Activated CD8-positive, alpha-beta T cell treated with anti-CD3 and anti-CD28 coated beads, Interleukin-2, amount 10 ng/mL, durations not matched to agents 7 days and 5 days (primary cell): ENCODE measurements around the gene SLC30A9. TPM values are rescaled to one million over a fixed set of nuclear protein-coding genes. Genes with fewer than 3 reads are reported as not detected.

Experiments used
- ATAC-seq: fragments of 150-1000 bp; cut with Tn5 transposase; one replicate; pipeline ENCODE4 v1.10.0; 2021; ENCODE audit warnings: moderate library complexity
- CTCF ChIA-PET: fragments of 350-600 bp; sonication (Branson Sonifier 250); formaldehyde crosslinking; loops from one replicate; lab custom pipeline; 2021; ENCODE audit warnings: antibody characterized with exemption; lab: Charles Lee
- POLR2A ChIA-PET: fragments of 350-600 bp; sonication (Branson Sonifier 250); formaldehyde crosslinking; loops from one replicate; lab custom pipeline; 2021; ENCODE audit warnings: antibody characterized with exemption; lab: Charles Lee
- DNase-seq: peaks from one replicate; pipeline ENCODE4 v3.0.0-alpha.2; 2020
- H3K27ac Mint-ChIP-seq: one replicate; pipeline ENCODE4 v1.8.0; 2021; ENCODE audit warnings: mild to moderate bottlenecking, mixed read lengths
- H3K27me3 Mint-ChIP-seq: one replicate; pipeline ENCODE4 v1.8.0; 2021; ENCODE audit warnings: low read depth, mixed read lengths
- H3K36me3 Mint-ChIP-seq: one replicate; pipeline ENCODE4 v1.8.0; 2021; ENCODE audit warnings: low read depth, mixed read lengths
- H3K4me1 Mint-ChIP-seq: one replicate; pipeline ENCODE4 v1.8.0; 2021; ENCODE audit warnings: low read depth, mixed read lengths
- H3K4me3 Mint-ChIP-seq: one replicate; pipeline ENCODE4 v1.8.0; 2021; ENCODE audit warnings: mild to moderate bottlenecking, mixed read lengths
- H3K9me3 Mint-ChIP-seq: one replicate; pipeline ENCODE4 v1.8.0; 2022; ENCODE audit warnings: mixed read lengths; ENCODE audit not compliant: insufficient read depth
- total RNA-seq, 2 experiments: library from RNA; stranded (reverse); gene quantifications; one replicate each; pipeline ENCODE4 v1.2.3, GENCODE V29; 2021

The SLC30A9 gene
- total RNA-seq, 2 experiments from 2014 or later, result 30.9 to 32.0 TPM

DNA sequence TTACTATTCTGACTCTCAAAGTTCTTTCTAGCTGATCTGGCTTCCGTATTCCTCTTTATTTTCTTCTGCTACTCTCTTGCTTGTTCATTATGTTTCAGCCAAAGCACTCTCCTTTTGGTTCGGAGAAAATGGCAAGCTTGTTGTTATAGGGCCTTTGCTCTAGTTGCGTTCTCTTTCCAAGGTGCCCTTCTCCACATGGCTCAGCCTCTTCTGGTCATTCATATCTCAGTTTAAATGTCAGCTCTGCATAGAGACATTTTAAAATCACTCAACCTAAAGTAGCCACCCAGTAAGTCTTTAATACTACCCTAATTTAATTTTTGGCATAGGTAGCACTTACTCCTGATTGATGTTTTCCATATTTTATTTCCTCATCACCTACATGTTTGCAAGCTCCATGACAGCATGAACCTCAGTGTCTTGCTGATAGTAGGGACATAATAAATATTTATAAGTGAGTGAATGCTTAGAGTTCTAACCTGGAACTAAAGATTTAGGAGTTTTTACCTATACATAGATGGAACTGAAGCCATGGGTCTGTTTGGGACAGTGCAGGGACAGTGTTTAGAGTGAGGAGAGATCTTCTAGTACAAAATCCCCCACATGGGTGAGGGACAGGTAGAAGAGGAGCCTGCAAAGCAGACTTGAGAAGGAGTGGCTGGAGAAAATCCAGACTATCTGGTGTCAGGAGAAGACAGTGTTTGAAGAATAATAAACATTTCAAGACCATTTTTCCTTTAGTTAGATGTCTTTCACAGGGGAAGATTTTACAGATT, 17.9 kb downstream of the SLC30A9 start:
- H3K36me3 Mint-ChIP-seq, result peaks cover 51% of the 10 kb centered on the region
- ChIA-PET CTCF (no interaction called here), POLR2A (no interaction called here)
- no peaks in the 10 kb centered on the region for H3K4me1 Mint-ChIP-seq
- H3K9me3 Mint-ChIP-seq, result no peaks in the 10 kb centered on the region
- ATAC-seq, result no peak
- H3K4me3 Mint-ChIP-seq, result no peak overlapping the region
- DNase-seq, result no peak
- H3K27ac Mint-ChIP-seq, result no peak overlapping the region
- no peaks in the 10 kb centered on the region for H3K27me3 Mint-ChIP-seq

DNA sequence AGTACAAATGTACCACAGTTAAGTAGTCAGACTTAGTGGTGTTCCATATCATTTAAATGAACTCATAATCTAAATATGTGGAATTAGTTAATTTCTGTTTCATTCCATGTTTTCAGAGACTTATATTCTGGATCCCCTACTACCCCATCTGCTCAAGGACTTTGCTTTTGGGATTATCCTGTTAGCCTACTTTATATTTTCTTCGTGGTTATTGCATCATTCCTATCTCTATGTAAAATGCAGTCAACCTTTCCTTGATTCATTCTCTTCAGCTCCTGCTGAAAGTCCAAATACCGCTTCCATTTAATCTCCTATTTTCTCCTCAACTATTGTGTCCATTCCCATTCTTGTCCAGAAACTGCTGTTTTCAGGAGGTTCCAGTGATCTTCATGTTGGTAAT, 25.1 kb downstream of the SLC30A9 start:
- no peak for ATAC-seq
- CTCF ChIA-PET, result no interaction called here
- no peaks in the 10 kb centered on the region for H3K9me3 Mint-ChIP-seq

DNA sequence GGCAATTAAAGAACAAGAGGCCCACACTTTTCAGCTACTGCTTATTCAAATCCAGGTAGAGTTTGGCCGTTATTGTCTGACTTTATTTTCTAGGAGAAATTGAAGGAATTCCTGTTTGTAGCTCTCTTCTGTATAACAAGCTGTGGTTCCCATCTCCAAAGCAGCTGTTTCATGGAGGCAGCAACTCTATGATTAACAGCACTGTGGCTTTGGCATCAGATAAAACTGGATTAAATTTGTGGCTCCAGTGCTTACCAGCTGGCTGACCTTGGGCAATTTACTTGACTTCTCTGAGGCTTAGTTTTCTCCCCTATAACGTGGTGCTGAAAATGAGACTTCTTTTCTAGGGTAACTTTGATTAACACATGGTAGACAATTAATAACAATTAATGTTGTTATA, 28.1 kb downstream of the SLC30A9 start:
- H3K36me3 Mint-ChIP-seq, result peaks cover 30% of the 10 kb centered on the region
- H3K4me3 Mint-ChIP-seq, result no peak overlapping the region
- H3K27ac Mint-ChIP-seq, result no peak overlapping the region
- ChIA-PET POLR2A (no interaction called here), CTCF (no interaction called here)
- no peak for ATAC-seq
- H3K4me1 Mint-ChIP-seq, result no peaks in the 10 kb centered on the region
- H3K27me3 Mint-ChIP-seq, result no peaks in the 10 kb centered on the region
- no peak for DNase-seq
- H3K9me3 Mint-ChIP-seq, result no peaks in the 10 kb centered on the region

More for the DNA sequence above, 25.1 kb downstream of the SLC30A9 start:
- H3K27ac Mint-ChIP-seq, result no peak overlapping the region
- no peaks in the 10 kb centered on the region for H3K27me3 Mint-ChIP-seq
- H3K4me1 Mint-ChIP-seq, result no peaks in the 10 kb centered on the region
- no peak overlapping the region for H3K4me3 Mint-ChIP-seq
- DNase-seq, result no peak
- peaks cover 35% of the 10 kb centered on the region for H3K36me3 Mint-ChIP-seq
- POLR2A ChIA-PET, result no interaction called here

DNA sequence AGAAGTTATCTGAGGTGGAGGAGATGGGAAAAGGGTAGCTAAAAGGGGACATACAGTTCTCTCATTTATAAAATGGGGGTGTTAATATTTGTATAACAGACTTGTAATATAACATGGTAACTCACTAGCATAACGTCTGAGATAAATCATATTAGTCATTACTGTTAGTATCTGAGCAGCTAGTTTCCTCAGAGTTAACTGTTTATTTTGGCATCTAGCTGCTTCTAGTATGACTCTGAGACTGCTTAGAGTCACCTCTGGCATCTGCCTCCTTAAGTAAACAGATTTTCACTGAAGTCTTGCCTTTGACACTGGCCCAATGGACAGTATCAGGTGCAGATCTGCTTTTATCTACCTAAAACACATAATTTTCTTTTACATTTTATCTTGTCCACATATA, 58.1 kb downstream of the SLC30A9 start:
- ChIA-PET CTCF (no interaction called here), POLR2A (no interaction called here)
- peaks cover 45% of the 10 kb centered on the region for H3K36me3 Mint-ChIP-seq
- no peak for ATAC-seq
- H3K4me1 Mint-ChIP-seq, result no peaks in the 10 kb centered on the region
- H3K27me3 Mint-ChIP-seq, result no peaks in the 10 kb centered on the region
- H3K27ac Mint-ChIP-seq, result no peak overlapping the region
- no peak for DNase-seq
- H3K4me3 Mint-ChIP-seq, result no peak overlapping the region
- H3K9me3 Mint-ChIP-seq, result peaks cover 13% of the 10 kb centered on the region

DNA sequence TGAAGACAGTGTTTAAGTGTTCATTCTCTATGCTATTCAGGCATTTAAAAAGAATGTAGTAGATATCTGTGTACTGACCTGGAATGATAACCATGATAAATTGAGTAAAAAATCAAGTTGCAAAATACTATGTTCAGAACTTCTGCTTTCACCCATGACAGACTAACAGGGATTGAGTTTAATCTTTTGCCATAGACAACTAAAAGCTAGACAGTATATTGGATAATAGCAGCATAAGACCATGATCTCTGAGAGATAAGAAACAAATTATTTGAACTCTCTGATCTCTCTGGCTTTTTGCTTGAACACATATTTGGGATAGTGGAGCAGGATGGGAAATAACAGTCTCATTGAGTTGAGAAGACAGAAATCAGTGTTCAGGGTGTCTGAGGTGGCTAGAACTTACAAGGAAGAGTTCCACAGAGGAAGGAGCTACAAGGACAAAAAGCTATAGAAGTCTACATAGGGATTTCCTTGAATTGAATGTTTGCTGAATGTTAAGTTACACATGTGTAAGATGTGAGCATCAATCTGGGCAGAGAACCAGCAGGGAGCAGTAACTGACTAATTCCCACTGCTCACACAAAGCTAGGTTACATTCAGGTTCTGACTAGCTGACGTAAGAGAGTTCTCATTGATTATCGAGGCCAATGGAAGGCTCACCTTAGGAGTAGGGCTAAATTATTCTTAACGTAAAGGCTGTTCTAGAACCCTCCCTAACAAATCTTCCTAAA, 60.4 kb downstream of the SLC30A9 start:
- Mint-ChIP-seq H3K9me3 (no peaks in the 10 kb centered on the region), H3K4me3 (no peak overlapping the region), H3K27me3 (no peaks in the 10 kb centered on the region), H3K27ac (no peak overlapping the region), H3K36me3 (peaks cover 37% of the 10 kb centered on the region), H3K4me1 (no peaks in the 10 kb centered on the region)
- ATAC-seq, result no peak
- no peak for DNase-seq
- POLR2A ChIA-PET, result no interaction called here
- CTCF ChIA-PET, result no interaction called here

DNA sequence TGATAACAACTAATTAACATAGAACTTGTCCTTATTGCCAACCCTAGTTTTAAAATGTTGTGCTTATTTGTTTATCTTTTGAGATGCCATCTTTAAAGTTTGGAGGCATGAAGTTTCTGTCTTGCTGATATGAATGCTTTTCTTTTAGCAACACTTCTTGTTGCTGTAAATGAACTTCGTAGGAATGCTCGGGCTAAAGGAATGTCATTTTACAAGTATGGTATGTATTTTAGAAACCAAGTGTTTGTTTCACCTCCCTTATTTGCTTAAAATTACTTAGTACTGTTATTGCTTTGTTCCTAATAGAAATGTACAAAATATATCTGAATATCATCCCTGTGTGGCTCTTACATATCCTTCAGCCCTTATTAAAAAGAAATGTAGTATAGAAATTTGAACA, 76.1 kb downstream of the SLC30A9 start:
- no peak for ATAC-seq
- H3K4me3 Mint-ChIP-seq, result no peak overlapping the region
- no peak for DNase-seq
- ChIA-PET CTCF (no interaction called here), POLR2A (no interaction called here)
- H3K27me3 Mint-ChIP-seq, result no peaks in the 10 kb centered on the region
- H3K27ac Mint-ChIP-seq, result no peak overlapping the region
- H3K36me3 Mint-ChIP-seq, result peaks cover 13% of the 10 kb centered on the region
- no peaks in the 10 kb centered on the region for H3K4me1 Mint-ChIP-seq
- no peaks in the 10 kb centered on the region for H3K9me3 Mint-ChIP-seq

DNA sequence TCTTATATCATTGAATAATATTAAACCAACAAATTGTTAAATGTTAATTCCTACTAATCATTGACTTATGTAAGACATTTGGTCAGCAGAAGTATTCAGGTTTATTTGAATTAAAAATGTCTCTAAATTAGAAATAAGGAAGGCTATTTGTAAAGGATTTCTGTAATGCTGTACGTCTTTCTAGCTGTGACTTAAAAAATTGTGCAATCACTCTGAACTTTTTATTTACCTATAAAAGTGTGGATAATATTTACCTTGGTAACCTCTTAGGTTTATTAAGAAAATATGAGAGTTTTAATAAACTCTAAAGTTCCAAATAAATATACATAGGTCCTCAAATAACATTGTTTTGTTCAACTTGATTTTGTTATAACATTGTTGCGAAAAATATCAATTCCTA, 76.9 kb downstream of the SLC30A9 start:
- POLR2A ChIA-PET, result no interaction called here
- DNase-seq (no peak), ATAC-seq (no peak)
- Mint-ChIP-seq H3K9me3 (no peaks in the 10 kb centered on the region), H3K4me1 (no peaks in the 10 kb centered on the region), H3K36me3 (peaks cover 16% of the 10 kb centered on the region), H3K27me3 (no peaks in the 10 kb centered on the region), H3K4me3 (no peak overlapping the region), H3K27ac (no peak overlapping the region)
- CTCF ChIA-PET, result no interaction called here

DNA sequence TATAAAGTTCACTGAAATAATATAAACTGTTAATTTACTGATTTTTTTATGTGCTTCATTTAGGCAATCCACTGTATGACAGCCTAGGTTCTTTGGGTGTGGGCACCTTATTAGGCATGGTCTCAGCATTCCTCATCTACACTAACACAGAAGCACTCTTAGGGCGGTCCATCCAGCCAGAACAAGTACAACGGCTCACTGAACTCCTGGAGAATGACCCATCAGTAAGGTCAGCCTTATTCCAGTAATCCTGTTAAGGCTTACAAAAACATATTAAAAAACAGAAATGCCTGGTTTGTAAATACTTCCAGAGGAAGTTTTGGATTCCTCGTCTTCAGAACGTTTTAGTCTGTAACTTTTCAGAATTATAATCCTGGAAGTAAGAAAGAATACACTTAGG, 80.1 kb downstream of the SLC30A9 start:
- ChIA-PET CTCF (interaction anchor here (0.5 kb wide), 1 partner anchor 30 kb away, joined by 3 read pairs; no protein-coding TSS in a partner anchor), POLR2A (no interaction called here)
- DNase-seq, result no peak
- H3K27ac Mint-ChIP-seq, result no peak overlapping the region
- no peak overlapping the region for H3K4me3 Mint-ChIP-seq
- H3K36me3 Mint-ChIP-seq, result peaks cover 11% of the 10 kb centered on the region
- no peaks in the 10 kb centered on the region for H3K4me1 Mint-ChIP-seq
- no peak for ATAC-seq
- H3K9me3 Mint-ChIP-seq, result no peaks in the 10 kb centered on the region
- no peaks in the 10 kb centered on the region for H3K27me3 Mint-ChIP-seq

DNA sequence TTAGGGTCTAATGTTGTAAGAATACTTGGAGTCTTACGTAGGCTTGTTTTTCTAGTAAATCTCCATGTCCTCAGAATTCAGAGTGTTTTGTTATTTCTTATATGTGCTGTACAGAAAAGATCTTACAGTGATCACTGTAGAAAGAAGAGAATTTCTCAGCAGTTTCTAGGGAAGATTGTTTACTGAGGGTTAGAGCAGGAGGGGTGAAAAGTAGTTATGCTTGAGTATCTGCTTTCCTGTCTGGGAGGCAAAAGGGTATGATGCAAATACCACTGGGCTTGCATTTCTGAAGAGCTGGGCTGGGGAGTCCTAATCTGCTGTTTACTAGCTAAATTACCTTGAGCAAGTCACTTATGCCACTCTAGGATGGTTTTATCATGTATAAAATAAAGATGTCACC, 84.0 kb downstream of the SLC30A9 start:
- DNase-seq, result no peak
- Mint-ChIP-seq H3K4me3 (no peak overlapping the region), H3K27ac (no peak overlapping the region), H3K4me1 (no peaks in the 10 kb centered on the region), H3K9me3 (no peaks in the 10 kb centered on the region), H3K36me3 (peaks cover 9% of the 10 kb centered on the region), H3K27me3 (no peaks in the 10 kb centered on the region)
- ChIA-PET CTCF (no interaction called here), POLR2A (no interaction called here)
- no peak for ATAC-seq

DNA sequence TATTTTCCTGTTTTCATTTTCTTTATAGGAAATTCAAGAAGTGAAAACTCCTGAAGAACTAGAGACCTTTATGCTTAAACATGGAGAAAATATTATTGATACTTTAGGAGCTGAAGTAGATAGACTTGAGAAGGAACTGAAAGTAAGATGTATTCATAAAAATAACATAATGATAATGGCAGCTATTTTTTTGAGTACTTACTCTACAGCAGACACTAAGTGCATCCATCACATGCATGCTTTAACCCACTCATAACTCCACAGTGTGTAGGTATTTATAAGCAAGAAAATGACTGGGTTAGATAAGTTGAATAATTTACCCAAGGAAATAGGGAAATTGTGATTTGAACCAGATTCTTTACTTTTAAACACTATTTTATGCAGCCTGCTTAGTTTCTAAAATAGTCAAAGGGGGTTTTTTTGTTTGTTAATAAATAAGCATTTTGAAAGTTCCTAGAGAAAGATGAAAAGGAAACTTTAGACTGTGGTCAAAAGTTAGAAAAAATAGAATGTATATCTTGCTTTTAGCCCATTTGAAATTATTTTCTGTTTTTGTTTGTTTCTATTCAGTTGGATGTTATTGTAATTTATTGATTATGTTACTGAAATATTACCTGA, 88.0 kb downstream of the SLC30A9 start:
- Mint-ChIP-seq H3K36me3 (peaks cover 7% of the 10 kb centered on the region), H3K4me3 (no peak overlapping the region), H3K27me3 (no peaks in the 10 kb centered on the region), H3K27ac (no peak overlapping the region), H3K9me3 (no peaks in the 10 kb centered on the region), H3K4me1 (no peaks in the 10 kb centered on the region)
- no peak for DNase-seq
- ChIA-PET CTCF (no interaction called here), POLR2A (no interaction called here)
- ATAC-seq, result no peak

DNA sequence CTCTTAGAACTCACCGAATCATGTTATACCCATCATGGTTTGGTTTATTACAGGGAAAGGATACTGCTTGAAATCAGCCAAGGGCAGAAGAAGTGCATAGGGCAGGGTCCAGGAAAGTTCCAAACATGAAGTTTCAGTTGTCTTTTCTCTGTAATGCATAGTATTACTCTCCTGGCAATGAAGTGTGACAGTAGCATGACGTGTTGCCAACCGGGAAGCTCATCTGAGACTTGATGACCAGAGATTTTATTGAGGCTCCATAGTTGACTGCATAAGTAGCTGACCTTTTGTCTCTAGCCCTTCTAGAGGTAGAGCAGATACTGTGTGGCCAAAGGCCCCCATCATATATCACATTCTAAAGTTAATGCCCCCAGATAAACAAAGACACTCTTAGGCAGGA, 90.0 kb downstream of the SLC30A9 start:
- H3K27ac Mint-ChIP-seq, result no peak overlapping the region
- DNase-seq (no peak), ATAC-seq (no peak)
- H3K36me3 Mint-ChIP-seq, result peaks cover 7% of the 10 kb centered on the region
- CTCF ChIA-PET, result no interaction called here
- H3K27me3 Mint-ChIP-seq, result no peaks in the 10 kb centered on the region
- H3K9me3 Mint-ChIP-seq, result no peaks in the 10 kb centered on the region
- POLR2A ChIA-PET, result no interaction called here
- no peaks in the 10 kb centered on the region for H3K4me1 Mint-ChIP-seq
- H3K4me3 Mint-ChIP-seq, result no peak overlapping the region

DNA sequence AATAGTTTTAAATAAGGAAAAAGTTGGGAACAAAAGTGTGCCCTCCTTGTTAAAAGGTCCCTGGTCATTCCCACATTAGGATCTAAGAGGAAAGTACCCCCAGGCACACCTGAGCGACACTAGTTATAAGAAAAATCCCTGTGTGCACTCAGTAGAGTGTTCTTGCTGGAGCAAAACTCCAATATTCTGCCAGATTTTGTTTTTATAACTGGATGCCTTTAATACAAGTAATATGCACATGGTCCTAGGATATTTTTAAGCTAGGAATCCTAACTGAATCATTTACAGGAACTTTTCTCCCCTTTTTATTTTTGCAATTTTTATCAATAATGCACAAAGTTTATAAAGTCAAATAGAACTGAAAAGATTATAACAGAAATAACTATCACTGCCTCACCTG, 93.5 kb downstream of the SLC30A9 start:
- peaks cover 9% of the 10 kb centered on the region for H3K36me3 Mint-ChIP-seq
- no peaks in the 10 kb centered on the region for H3K27me3 Mint-ChIP-seq
- ChIA-PET POLR2A (no interaction called here), CTCF (no interaction called here)
- DNase-seq, result no peak
- no peaks in the 10 kb centered on the region for H3K4me1 Mint-ChIP-seq
- ATAC-seq, result no peak
- H3K4me3 Mint-ChIP-seq, result no peak overlapping the region
- H3K27ac Mint-ChIP-seq, result no peak overlapping the region
- H3K9me3 Mint-ChIP-seq, result no peaks in the 10 kb centered on the region
